Stimulated activated naive CD8-positive, alpha-beta T cell treated with anti-CD3 and anti-CD28 coated beads, Interleukin-15, Interleukin-2, amounts not matched to agents 100 ng/mL and 50 ng/mL, for 24 hours (primary cell): Measurements from ENCODE around the gene ESF1.

ENCODE experiments used
- H3K27ac Mint-ChIP-seq: one replicate; pipeline ENCODE4 v1.8.0; 2021; ENCODE audit warnings: mild to moderate bottlenecking, mixed read lengths
- H3K27me3 Mint-ChIP-seq: one replicate; pipeline ENCODE4 v1.8.0; 2021; ENCODE audit warnings: mixed read lengths
- H3K36me3 Mint-ChIP-seq: one replicate; pipeline ENCODE4 v1.8.0; 2021; ENCODE audit warnings: low read depth, mixed read lengths
- H3K4me1 Mint-ChIP-seq: one replicate; pipeline ENCODE4 v1.8.0; 2021; ENCODE audit warnings: low read depth, mixed read lengths
- H3K4me3 Mint-ChIP-seq: one replicate; pipeline ENCODE4 v1.8.0; 2021; ENCODE audit warnings: mild to moderate bottlenecking, mixed read lengths
- H3K9me3 Mint-ChIP-seq: one replicate; pipeline ENCODE4 v1.8.0; 2021; ENCODE audit warnings: mixed read lengths

ESF1 gene

DNA sequence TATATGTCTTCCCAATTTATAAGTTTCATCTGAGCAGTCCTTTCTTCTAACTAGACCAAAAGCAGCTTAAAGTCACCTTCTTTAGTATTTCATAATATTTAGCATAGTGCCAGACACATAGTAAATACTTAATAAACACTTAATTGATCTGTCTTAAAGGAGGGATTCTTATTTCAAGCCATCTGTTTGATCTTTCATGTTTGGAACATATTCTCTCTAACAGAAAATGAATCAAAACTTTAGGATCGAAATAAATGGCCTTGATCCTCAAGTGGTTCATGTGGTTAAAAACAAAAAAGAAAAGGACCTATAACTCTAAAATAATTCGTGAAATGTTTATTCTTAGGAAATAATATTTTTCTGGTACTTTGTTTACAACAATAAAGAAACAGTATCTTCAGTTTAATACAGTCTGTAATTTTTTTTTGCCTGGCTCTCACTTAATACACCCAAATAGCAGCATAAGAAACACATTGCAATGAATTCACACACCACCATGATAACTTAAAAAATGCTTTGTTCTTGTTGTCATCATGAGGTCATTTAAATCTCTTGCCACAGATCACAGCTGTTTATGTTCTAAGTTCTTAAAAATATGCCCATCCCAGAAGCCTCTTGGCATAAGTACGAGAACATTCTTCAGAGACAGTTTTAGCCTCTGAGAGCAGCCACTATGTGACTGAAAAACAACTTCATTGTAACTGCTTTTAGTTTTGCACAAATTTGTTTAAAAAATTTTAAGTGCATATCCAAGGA is 48.1 kb downstream of the ESF1 start:
- H3K36me3 Mint-ChIP-seq = peaks cover 79% of the 10 kb centered on the region
- no peak overlapping the region for H3K4me3 Mint-ChIP-seq
- H3K27ac Mint-ChIP-seq = no peak overlapping the region
- peaks cover 11% of the 10 kb centered on the region for H3K9me3 Mint-ChIP-seq
- H3K27me3 Mint-ChIP-seq = no peaks in the 10 kb centered on the region
- peaks cover 15% of the 10 kb centered on the region for H3K4me1 Mint-ChIP-seq

- Mint-ChIP-seq H3K36me3 (peaks cover 76% of the 10 kb centered on the region), H3K4me1 (peaks cover 7% of the 10 kb centered on the region), H3K9me3 (peaks cover 5% of the 10 kb centered on the region), H3K27me3 (no peaks in the 10 kb centered on the region), H3K27ac (no peak overlapping the region), H3K4me3 (no peak overlapping the region)
Measured at GRCh38 chr20:13735826-13736225, 48.9 kb downstream of the ESF1 start.

- Mint-ChIP-seq H3K27ac (no peak overlapping the region), H3K4me3 (no peak overlapping the region), H3K27me3 (no peaks in the 10 kb centered on the region), H3K36me3 (peaks cover 39% of the 10 kb centered on the region), H3K9me3 (no peaks in the 10 kb centered on the region), H3K4me1 (no peaks in the 10 kb centered on the region)
Measured at GRCh38 chr20:13723011-13723410, 61.7 kb downstream of the ESF1 start.

GRCh38 chr20:13718171-13718570 is 66.5 kb downstream of the ESF1 start:
- Mint-ChIP-seq H3K4me3 (no peak overlapping the region), H3K27ac (no peak overlapping the region), H3K9me3 (no peaks in the 10 kb centered on the region), H3K27me3 (no peaks in the 10 kb centered on the region), H3K4me1 (no peaks in the 10 kb centered on the region), H3K36me3 (peaks cover 63% of the 10 kb centered on the region)

GRCh38 chr20:13717631-13718044 is 67.1 kb downstream of the ESF1 start:
- Mint-ChIP-seq H3K9me3 (no peaks in the 10 kb centered on the region), H3K27me3 (no peaks in the 10 kb centered on the region), H3K27ac (no peak overlapping the region), H3K4me1 (no peaks in the 10 kb centered on the region), H3K4me3 (no peak overlapping the region), H3K36me3 (peaks cover 64% of the 10 kb centered on the region)

GRCh38 chr20:13715171-13715570 is 69.5 kb downstream of the ESF1 start:
- no peaks in the 10 kb centered on the region for H3K27me3 Mint-ChIP-seq
- H3K4me3 Mint-ChIP-seq = no peak overlapping the region
- no peaks in the 10 kb centered on the region for H3K9me3 Mint-ChIP-seq
- H3K36me3 Mint-ChIP-seq = peaks cover 66% of the 10 kb centered on the region
- no peaks in the 10 kb centered on the region for H3K4me1 Mint-ChIP-seq
- H3K27ac Mint-ChIP-seq = no peak overlapping the region

- H3K27ac Mint-ChIP-seq = no peak overlapping the region
- no peaks in the 10 kb centered on the region for H3K27me3 Mint-ChIP-seq
- H3K9me3 Mint-ChIP-seq = no peaks in the 10 kb centered on the region
- peaks cover 21% of the 10 kb centered on the region for H3K36me3 Mint-ChIP-seq
- no peak overlapping the region for H3K4me3 Mint-ChIP-seq
- H3K4me1 Mint-ChIP-seq = no peaks in the 10 kb centered on the region
Measured at GRCh38 chr20:13708234-13708633, 76.5 kb downstream of the ESF1 start.

GRCh38 chr20:13703265-13703664 is 81.5 kb downstream of the ESF1 start:
- H3K27ac Mint-ChIP-seq = no peak overlapping the region
- no peaks in the 10 kb centered on the region for H3K4me1 Mint-ChIP-seq
- H3K36me3 Mint-ChIP-seq = no peaks in the 10 kb centered on the region
- H3K9me3 Mint-ChIP-seq = no peaks in the 10 kb centered on the region
- H3K4me3 Mint-ChIP-seq = no peak overlapping the region
- H3K27me3 Mint-ChIP-seq = no peaks in the 10 kb centered on the region

- H3K27me3 Mint-ChIP-seq = peaks cover 7% of the 10 kb centered on the region
- H3K36me3 Mint-ChIP-seq = no peaks in the 10 kb centered on the region
- H3K27ac Mint-ChIP-seq = no peak overlapping the region
- no peaks in the 10 kb centered on the region for H3K4me1 Mint-ChIP-seq
- no peaks in the 10 kb centered on the region for H3K9me3 Mint-ChIP-seq
- H3K4me3 Mint-ChIP-seq = no peak overlapping the region
Measured at GRCh38 chr20:13701486-13701885, 83.2 kb downstream of the ESF1 start.

- Mint-ChIP-seq H3K36me3 (no peaks in the 10 kb centered on the region), H3K4me1 (no peaks in the 10 kb centered on the region), H3K27ac (no peak overlapping the region), H3K9me3 (no peaks in the 10 kb centered on the region), H3K4me3 (no peak overlapping the region), H3K27me3 (peaks cover 7% of the 10 kb centered on the region)
Measured at GRCh38 chr20:13700761-13701160, 84.0 kb downstream of the ESF1 start.

GRCh38 chr20:13694420-13695150 is 90.1 kb downstream of the ESF1 start:
- no peaks in the 10 kb centered on the region for H3K36me3 Mint-ChIP-seq
- no peaks in the 10 kb centered on the region for H3K4me1 Mint-ChIP-seq
- no peak overlapping the region for H3K4me3 Mint-ChIP-seq
- peaks cover 19% of the 10 kb centered on the region for H3K27me3 Mint-ChIP-seq
- H3K27ac Mint-ChIP-seq = no peak overlapping the region
- peaks cover 3% of the 10 kb centered on the region for H3K9me3 Mint-ChIP-seq

DNA sequence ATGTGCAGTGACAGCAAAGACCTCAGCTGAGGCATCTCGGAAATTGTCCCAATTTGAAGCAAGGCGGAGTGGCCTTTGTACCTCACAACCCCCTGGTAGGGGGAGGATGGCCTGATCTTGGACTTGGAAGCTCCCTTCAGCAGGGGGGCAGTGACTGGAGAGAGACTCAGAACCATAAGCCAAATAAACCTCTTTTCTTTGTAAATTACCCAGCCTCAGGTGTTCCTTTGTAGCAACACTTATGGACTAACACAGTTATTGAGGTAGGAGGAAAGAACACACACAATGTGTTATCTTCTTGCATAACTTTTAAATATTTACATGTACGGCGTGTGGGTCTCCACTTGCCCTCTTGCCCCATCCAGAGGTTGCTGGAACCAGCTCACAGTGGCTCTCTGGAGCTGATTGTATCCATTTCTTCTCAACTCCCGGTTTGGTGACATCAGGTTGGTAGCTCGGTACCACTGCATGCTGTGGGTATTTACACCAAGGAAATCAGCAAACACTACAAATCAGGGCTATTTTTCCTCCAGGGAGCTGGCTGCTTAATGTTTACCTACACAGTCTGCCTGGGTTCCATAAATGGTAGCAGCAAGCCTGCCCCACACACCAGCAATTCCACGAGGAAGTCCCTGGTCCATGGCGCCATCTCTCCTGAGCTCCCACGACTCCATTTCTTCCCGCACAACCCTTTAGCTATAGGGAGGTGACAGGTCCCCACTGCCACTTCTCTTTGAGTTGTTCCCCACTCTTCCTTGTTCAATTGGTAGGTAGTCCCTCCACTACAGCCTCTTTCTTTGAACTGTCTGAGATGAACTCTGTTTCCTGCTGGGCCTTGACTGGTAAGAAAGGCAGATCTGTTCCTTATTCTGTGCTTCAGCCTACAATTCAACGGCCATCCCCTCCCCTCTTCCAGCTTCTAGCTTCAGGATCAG is 91.7 kb downstream of the ESF1 start:
- peaks cover 3% of the 10 kb centered on the region for H3K9me3 Mint-ChIP-seq
- no peak overlapping the region for H3K27ac Mint-ChIP-seq
- no peaks in the 10 kb centered on the region for H3K4me1 Mint-ChIP-seq
- no peaks in the 10 kb centered on the region for H3K36me3 Mint-ChIP-seq
- H3K4me3 Mint-ChIP-seq = no peak overlapping the region
- peaks cover 19% of the 10 kb centered on the region for H3K27me3 Mint-ChIP-seq

- Mint-ChIP-seq H3K27me3 (peaks cover 16% of the 10 kb centered on the region), H3K4me3 (no peak overlapping the region), H3K4me1 (no peaks in the 10 kb centered on the region), H3K27ac (no peak overlapping the region), H3K36me3 (no peaks in the 10 kb centered on the region), H3K9me3 (peaks cover 3% of the 10 kb centered on the region)
Measured at GRCh38 chr20:13690943-13691342, 93.8 kb downstream of the ESF1 start.

DNA sequence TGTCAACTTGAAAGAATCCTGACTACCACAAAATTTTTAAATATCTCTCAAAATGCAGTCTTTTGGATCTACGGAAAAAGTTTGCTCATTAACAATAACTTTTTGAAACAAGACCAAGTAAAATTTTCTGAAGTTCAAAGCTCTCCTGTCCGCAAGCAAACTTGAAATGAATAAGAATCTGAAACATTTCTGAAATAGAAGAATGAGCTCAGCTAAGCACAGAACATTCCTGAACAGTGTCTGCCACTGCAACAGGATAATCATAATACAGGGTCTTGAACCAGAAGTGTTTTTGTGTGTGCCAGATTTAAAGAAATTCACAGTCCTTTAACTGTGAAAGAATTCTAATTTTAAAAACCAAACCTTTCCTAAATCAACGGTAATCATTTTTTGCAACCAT is 96.9 kb downstream of the ESF1 start:
- H3K4me3 Mint-ChIP-seq = no peak overlapping the region
- no peaks in the 10 kb centered on the region for H3K36me3 Mint-ChIP-seq
- H3K4me1 Mint-ChIP-seq = peaks cover 16% of the 10 kb centered on the region
- no peaks in the 10 kb centered on the region for H3K9me3 Mint-ChIP-seq
- no peak overlapping the region for H3K27ac Mint-ChIP-seq
- H3K27me3 Mint-ChIP-seq = peaks cover 28% of the 10 kb centered on the region

GRCh38 chr20:13685623-13686022 is 99.1 kb downstream of the ESF1 start:
- Mint-ChIP-seq H3K27me3 (peaks cover 24% of the 10 kb centered on the region), H3K9me3 (no peaks in the 10 kb centered on the region), H3K27ac (no peak overlapping the region), H3K4me3 (no peak overlapping the region), H3K4me1 (peaks cover 16% of the 10 kb centered on the region), H3K36me3 (no peaks in the 10 kb centered on the region)
